ENCODE measurements around the gene PCNX1.
"Not testable (repeated sequence)": the region's sequence is repeated elsewhere in the genome, so short reads cannot be mapped to it uniquely, and the experiment has no call there.

GRCh38 chr14:71147335-71147734 lies 240.1 kb downstream of the PCNX1 start:
- not testable (repeated sequence) for TF ChIP-seq POLR2A, POLR2AphosphoS5 (IDR thresholded peaks at IDR 0.05)
